Measurements from ENCODE around the gene SHC4.
"Not testable (repeated sequence)": the region's sequence is repeated elsewhere in the genome, so short reads cannot be mapped to it uniquely, and the experiment has no call there.

SHC4 gene

GRCh38 chr15:48796930-48797329, 166.8 kb downstream of the SHC4 start:
- no peak for DNase-seq (ENCODE audit: low read depth, low spot score)

GRCh38 chr15:48796521-48796920, 167.2 kb downstream of the SHC4 start:
- DNase-seq (ENCODE audit: low read depth, low spot score): no peak

DNA sequence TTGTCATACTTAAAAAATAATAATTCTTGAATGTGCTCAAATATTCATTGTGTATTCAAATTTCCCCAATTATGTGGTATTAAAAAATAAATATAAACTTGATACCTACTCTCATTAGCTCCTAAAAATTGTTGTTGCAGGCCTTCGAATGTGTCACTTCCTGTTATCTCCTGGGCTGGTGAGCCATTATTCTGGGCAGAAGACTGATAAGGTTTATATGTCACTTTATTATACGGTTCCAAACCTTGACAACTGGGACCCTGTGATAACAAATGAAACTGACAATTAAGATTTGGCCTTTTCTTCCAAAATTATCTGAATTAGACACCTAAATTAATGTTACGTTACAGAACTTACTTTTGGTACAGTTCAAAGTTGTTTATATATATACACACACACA, 167.8 kb downstream of the SHC4 start:
- DNase-seq (ENCODE audit: low read depth, low spot score): no peak

DNA sequence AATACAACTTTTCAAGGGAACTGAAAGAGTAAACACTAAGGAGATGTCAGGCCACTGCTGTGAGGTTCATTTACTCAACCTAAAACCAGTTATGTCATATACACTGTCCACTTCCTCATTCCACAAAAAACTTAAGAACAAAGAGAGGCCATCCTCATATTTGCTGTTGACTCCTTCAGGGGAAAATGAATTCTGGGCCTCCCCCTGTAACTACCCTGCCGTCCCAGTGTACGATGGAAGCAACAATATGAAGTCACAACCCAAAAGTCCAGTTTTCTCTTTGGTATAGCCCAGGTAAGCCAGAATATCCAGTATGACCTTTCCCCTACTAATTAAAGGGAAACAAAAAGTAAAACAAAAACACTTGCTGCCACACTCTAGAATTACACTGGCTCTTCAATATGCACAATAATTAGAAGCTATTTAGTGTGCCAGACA, 169.0 kb downstream of the SHC4 start:
- DNase-seq (ENCODE audit: low read depth, low spot score): no peak

GRCh38 chr15:48792408-48792807, 171.3 kb downstream of the SHC4 start:
- DNase-seq (ENCODE audit: low read depth, low spot score): no peak

GRCh38 chr15:48790466-48791115, 173.1 kb downstream of the SHC4 start:
- not testable (repeated sequence) for DNase-seq (ENCODE audit: low read depth, low spot score)

GRCh38 chr15:48785712-48786111, 178.0 kb downstream of the SHC4 start:
- no peak for DNase-seq (ENCODE audit: low read depth, low spot score)

DNA sequence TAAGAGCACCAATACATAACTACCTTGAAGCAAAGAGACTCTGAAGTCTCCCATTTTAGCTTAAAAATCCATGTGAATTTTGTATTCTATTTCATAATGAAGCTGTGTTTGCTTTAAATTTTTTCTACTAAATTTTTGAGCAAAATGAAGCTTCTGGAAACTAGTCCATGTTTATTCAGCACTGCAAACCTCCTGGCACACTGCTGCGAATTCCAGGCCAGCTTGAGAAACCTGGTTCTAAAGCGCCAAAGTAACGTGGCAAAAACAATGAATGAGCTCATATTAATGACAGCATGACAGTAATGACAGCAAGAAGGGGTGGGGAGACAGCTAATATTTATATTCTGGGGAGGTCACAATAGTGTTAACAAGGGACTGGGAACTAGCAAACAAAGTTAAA, 178.5 kb downstream of the SHC4 start:
- no peak for DNase-seq (ENCODE audit: low read depth, low spot score)

GRCh38 chr15:48784756-48785155, 179.0 kb downstream of the SHC4 start:
- DNase-seq (ENCODE audit: low read depth, low spot score): no peak

DNA sequence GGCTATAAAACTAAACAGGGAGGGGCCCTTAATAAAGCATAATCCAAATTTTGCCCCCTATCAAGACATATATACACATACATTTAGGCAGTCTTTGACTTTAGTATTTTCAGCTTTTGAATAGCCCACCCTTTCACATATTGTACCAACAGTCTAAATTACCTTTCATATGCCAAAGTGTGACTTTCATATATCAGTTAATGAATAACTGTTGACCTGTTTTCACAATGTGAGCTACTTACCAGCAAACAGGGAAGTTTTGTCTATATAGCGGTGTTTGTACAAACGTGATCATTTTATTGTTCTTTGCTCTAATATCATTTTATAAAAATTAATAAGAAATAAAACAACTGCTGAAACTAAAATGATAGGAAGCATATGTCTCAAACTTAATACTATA, 180.8 kb downstream of the SHC4 start:
- no peak for DNase-seq (ENCODE audit: low read depth, low spot score)

DNA sequence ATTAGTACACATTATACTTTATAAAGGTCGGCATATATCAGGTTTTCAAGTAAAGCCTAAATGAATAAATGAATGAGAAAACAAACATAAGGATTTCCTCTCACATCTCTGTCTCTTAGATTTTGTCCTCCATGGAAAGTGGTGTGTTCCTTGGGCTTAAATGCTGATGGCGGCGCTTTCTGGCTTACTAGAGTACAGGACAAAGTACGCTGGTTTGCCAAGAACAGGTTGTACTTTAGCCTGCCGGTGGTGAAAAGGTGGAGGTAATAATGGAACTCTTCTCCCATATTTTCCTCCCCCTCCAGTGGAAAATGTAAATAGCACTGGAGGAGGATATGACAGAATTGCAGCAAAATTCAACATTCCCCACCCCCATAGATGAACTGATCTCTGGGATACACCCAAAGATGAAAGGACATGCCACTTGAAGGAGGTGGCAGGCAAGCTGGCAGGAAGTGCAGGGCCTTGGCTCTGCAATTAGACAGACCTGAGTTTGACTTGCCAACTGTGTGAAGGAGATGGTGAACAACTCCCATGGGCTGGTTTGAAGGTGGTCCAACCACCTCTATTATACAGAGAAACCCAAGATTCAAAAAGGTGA, 182.1 kb downstream of the SHC4 start:
- DNase-seq (ENCODE audit: low read depth, low spot score): no peak

DNA sequence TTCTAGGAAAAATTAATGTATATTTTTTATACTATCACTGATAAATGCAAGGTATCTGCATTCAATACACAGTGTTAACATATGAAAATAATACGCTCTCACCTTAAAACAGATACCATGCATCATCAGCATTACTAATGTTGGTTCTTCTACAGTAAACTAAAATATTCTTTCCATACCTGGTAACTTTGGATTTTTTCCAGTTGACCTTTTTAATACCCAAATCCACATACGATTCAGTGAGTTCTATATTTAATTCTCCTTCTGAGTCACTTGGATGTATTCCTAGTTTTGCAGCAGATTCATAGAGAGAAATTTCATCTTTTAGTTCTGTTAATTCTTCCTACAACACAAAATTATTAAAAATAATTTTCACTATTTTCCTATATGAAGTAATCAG, 182.7 kb downstream of the SHC4 start:
- no peak for DNase-seq (ENCODE audit: low read depth, low spot score)

- no peak for DNase-seq (ENCODE audit: low read depth, low spot score)
Observed at GRCh38 chr15:48778331-48778730, 185.4 kb downstream of the SHC4 start.

DNA sequence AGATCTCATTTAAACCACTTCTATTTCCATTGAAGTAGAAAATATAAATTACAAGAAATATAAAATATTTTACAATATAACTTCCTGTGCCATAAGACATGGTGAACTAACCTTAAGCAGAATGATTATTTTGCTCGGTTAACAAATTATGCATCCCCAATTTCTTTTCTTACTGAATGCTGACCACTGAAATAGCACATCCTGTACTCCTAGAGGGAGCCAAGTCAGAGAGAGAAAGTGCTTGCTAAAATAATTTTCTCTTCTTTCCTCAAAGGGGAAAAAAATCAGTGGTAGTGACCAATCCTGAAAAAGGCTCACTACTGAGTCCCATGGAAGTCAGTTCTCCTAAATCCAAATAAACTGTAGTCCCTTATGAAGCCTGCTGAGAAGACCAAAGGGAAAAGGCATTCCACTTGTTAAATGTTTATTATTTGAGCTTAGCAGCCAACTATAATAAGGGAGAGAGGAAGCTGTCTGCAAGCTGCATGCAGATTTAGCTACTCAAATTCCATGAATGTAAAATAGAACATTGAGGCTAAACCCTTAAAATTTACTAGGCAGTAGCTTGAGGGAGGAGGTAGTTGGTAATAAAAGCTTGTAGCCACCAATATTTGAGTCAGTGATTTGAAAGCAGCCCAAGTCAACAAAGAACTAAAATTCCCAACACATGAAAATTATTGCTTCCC, 185.9 kb downstream of the SHC4 start:
- DNase-seq (ENCODE audit: low read depth, low spot score): no peak

GRCh38 chr15:48775546-48775945, 188.2 kb downstream of the SHC4 start:
- DNase-seq (ENCODE audit: low read depth, low spot score): no peak

GRCh38 chr15:48774484-48774883, 189.2 kb downstream of the SHC4 start:
- DNase-seq (ENCODE audit: low read depth, low spot score): no peak

Measured in brain pericyte (primary cell).